Measurements from ENCODE around the gene GRIK4.

Gene GRIK4

GRCh38 chr11:120704256-120704750 is 192.8 kb downstream of the GRIK4 start:
- no peak overlapping the region for H3K9ac ChIP-seq (ENCODE audit: low read depth, low read length)
- no peaks in the 10 kb centered on the region for H3K9me3 ChIP-seq (ENCODE audit: insufficient read depth, low read depth, low read length)
- H3K4me1 ChIP-seq (ENCODE audit: insufficient read depth, low read length) = no peaks in the 10 kb centered on the region
- H3K36me3 ChIP-seq (ENCODE audit: insufficient read depth, low read length) = no peaks in the 10 kb centered on the region
- WGBS = 88% methylated on average over 4 of the region's 4 CpGs
- no peak overlapping the region for H3K27ac ChIP-seq (ENCODE audit: low read depth, low read length)
- no peaks in the 10 kb centered on the region for H3K27me3 ChIP-seq (ENCODE audit: insufficient read depth, low read length)
- H3K4me3 ChIP-seq (ENCODE audit: low read length) = no peak overlapping the region

GRCh38 chr11:120706257-120706656 is 194.7 kb downstream of the GRIK4 start:
- H3K4me1 ChIP-seq (ENCODE audit: insufficient read depth, low read length) = peaks cover 14% of the 10 kb centered on the region
- no peak overlapping the region for H3K4me3 ChIP-seq (ENCODE audit: low read length)
- no peaks in the 10 kb centered on the region for H3K9me3 ChIP-seq (ENCODE audit: insufficient read depth, low read depth, low read length)
- 88% methylated on average over 5 of the region's 5 CpGs for WGBS
- no peak overlapping the region for H3K9ac ChIP-seq (ENCODE audit: low read depth, low read length)
- H3K27me3 ChIP-seq (ENCODE audit: insufficient read depth, low read length) = no peaks in the 10 kb centered on the region
- no peak overlapping the region for H3K27ac ChIP-seq (ENCODE audit: low read depth, low read length)
- no peaks in the 10 kb centered on the region for H3K36me3 ChIP-seq (ENCODE audit: insufficient read depth, low read length)

- H3K4me1 ChIP-seq (ENCODE audit: insufficient read depth, low read length) = peaks cover 15% of the 10 kb centered on the region
- H3K27ac ChIP-seq (ENCODE audit: low read depth, low read length) = no peak overlapping the region
- H3K27me3 ChIP-seq (ENCODE audit: insufficient read depth, low read length) = no peaks in the 10 kb centered on the region
- WGBS = 92% methylated on average over 4 of the region's 4 CpGs
- H3K9me3 ChIP-seq (ENCODE audit: insufficient read depth, low read depth, low read length) = no peaks in the 10 kb centered on the region
- no peak overlapping the region for H3K4me3 ChIP-seq (ENCODE audit: low read length)
- no peak overlapping the region for H3K9ac ChIP-seq (ENCODE audit: low read depth, low read length)
- no peaks in the 10 kb centered on the region for H3K36me3 ChIP-seq (ENCODE audit: insufficient read depth, low read length)
Observed at GRCh38 chr11:120707098-120707497, 195.6 kb downstream of the GRIK4 start.

GRCh38 chr11:120707663-120708062 is 196.1 kb downstream of the GRIK4 start:
- Histone ChIP-seq H3K36me3 (ENCODE audit: insufficient read depth, low read length) (no peaks in the 10 kb centered on the region), H3K27ac (ENCODE audit: low read depth, low read length) (no peak overlapping the region), H3K4me3 (ENCODE audit: low read length) (no peak overlapping the region), H3K4me1 (ENCODE audit: insufficient read depth, low read length) (peaks cover 15% of the 10 kb centered on the region), H3K9me3 (ENCODE audit: insufficient read depth, low read depth, low read length) (no peaks in the 10 kb centered on the region), H3K27me3 (ENCODE audit: insufficient read depth, low read length) (no peaks in the 10 kb centered on the region), H3K9ac (ENCODE audit: low read depth, low read length) (no peak overlapping the region)
- WGBS = 89% methylated on average over 2 of the region's 2 CpGs

- H3K9ac ChIP-seq (ENCODE audit: low read depth, low read length) = no peak overlapping the region
- H3K36me3 ChIP-seq (ENCODE audit: insufficient read depth, low read length) = no peaks in the 10 kb centered on the region
Observed at GRCh38 chr11:120708511-120709183, 197.1 kb downstream of the GRIK4 start.

GRCh38 chr11:120709808-120710207 is 198.3 kb downstream of the GRIK4 start:
- no peak overlapping the region for H3K4me3 ChIP-seq (ENCODE audit: low read length)
- H3K27ac ChIP-seq (ENCODE audit: low read depth, low read length) = no peak overlapping the region
- no peaks in the 10 kb centered on the region for H3K36me3 ChIP-seq (ENCODE audit: insufficient read depth, low read length)
- no peaks in the 10 kb centered on the region for H3K9me3 ChIP-seq (ENCODE audit: insufficient read depth, low read depth, low read length)
- 94% methylated on average over 10 of the region's 10 CpGs for WGBS
- H3K27me3 ChIP-seq (ENCODE audit: insufficient read depth, low read length) = no peaks in the 10 kb centered on the region
- H3K4me1 ChIP-seq (ENCODE audit: insufficient read depth, low read length) = peaks cover 15% of the 10 kb centered on the region
- no peak overlapping the region for H3K9ac ChIP-seq (ENCODE audit: low read depth, low read length)

More at GRCh38 chr11:120708511-120709183, 197.1 kb downstream of the GRIK4 start:
- Histone ChIP-seq H3K4me1 (ENCODE audit: insufficient read depth, low read length) (peaks cover 15% of the 10 kb centered on the region), H3K27ac (ENCODE audit: low read depth, low read length) (no peak overlapping the region), H3K27me3 (ENCODE audit: insufficient read depth, low read length) (no peaks in the 10 kb centered on the region), H3K4me3 (ENCODE audit: low read length) (no peak overlapping the region), H3K9me3 (ENCODE audit: insufficient read depth, low read depth, low read length) (no peaks in the 10 kb centered on the region)
- WGBS = 85% methylated on average over 11 of the region's 11 CpGs

GRCh38 chr11:120710354-120711131 is 199.0 kb downstream of the GRIK4 start:
- Histone ChIP-seq H3K9ac (ENCODE audit: low read depth, low read length) (no peak overlapping the region), H3K36me3 (ENCODE audit: insufficient read depth, low read length) (no peaks in the 10 kb centered on the region), H3K9me3 (ENCODE audit: insufficient read depth, low read depth, low read length) (no peaks in the 10 kb centered on the region), H3K27ac (ENCODE audit: low read depth, low read length) (peak overlapping the region; percentile 10; the same call in 1 of the 2 replicates), H3K27me3 (ENCODE audit: insufficient read depth, low read length) (no peaks in the 10 kb centered on the region), H3K4me1 (ENCODE audit: insufficient read depth, low read length) (peaks cover 17% of the 10 kb centered on the region), H3K4me3 (ENCODE audit: low read length) (no peak overlapping the region)
- 33% methylated on average over 13 of the region's 13 CpGs for WGBS

GRCh38 chr11:120712014-120712413 is 200.5 kb downstream of the GRIK4 start:
- 95% methylated on average over 6 of the region's 6 CpGs for WGBS
- H3K9me3 ChIP-seq (ENCODE audit: insufficient read depth, low read depth, low read length) = no peaks in the 10 kb centered on the region
- no peaks in the 10 kb centered on the region for H3K36me3 ChIP-seq (ENCODE audit: insufficient read depth, low read length)
- H3K27me3 ChIP-seq (ENCODE audit: insufficient read depth, low read length) = no peaks in the 10 kb centered on the region
- H3K4me1 ChIP-seq (ENCODE audit: insufficient read depth, low read length) = peaks cover 19% of the 10 kb centered on the region
- no peak overlapping the region for H3K27ac ChIP-seq (ENCODE audit: low read depth, low read length)
- no peak overlapping the region for H3K4me3 ChIP-seq (ENCODE audit: low read length)
- H3K9ac ChIP-seq (ENCODE audit: low read depth, low read length) = no peak overlapping the region

- Histone ChIP-seq H3K9me3 (ENCODE audit: insufficient read depth, low read depth, low read length) (no peaks in the 10 kb centered on the region), H3K27ac (ENCODE audit: low read depth, low read length) (no peak overlapping the region), H3K36me3 (ENCODE audit: insufficient read depth, low read length) (no peaks in the 10 kb centered on the region), H3K4me3 (ENCODE audit: low read length) (no peak overlapping the region), H3K4me1 (ENCODE audit: insufficient read depth, low read length) (peaks cover 19% of the 10 kb centered on the region), H3K27me3 (ENCODE audit: insufficient read depth, low read length) (no peaks in the 10 kb centered on the region), H3K9ac (ENCODE audit: low read depth, low read length) (no peak overlapping the region)
- 90% methylated on average over 4 of the region's 4 CpGs for WGBS
Observed at GRCh38 chr11:120712881-120713280, 201.3 kb downstream of the GRIK4 start.

GRCh38 chr11:120713296-120713695 is 201.7 kb downstream of the GRIK4 start:
- H3K27me3 ChIP-seq (ENCODE audit: insufficient read depth, low read length) = no peaks in the 10 kb centered on the region
- H3K4me1 ChIP-seq (ENCODE audit: insufficient read depth, low read length) = peaks cover 19% of the 10 kb centered on the region
- 81% methylated on average over 5 of the region's 5 CpGs for WGBS
- H3K4me3 ChIP-seq (ENCODE audit: low read length) = no peak overlapping the region
- H3K36me3 ChIP-seq (ENCODE audit: insufficient read depth, low read length) = no peaks in the 10 kb centered on the region
- no peaks in the 10 kb centered on the region for H3K9me3 ChIP-seq (ENCODE audit: insufficient read depth, low read depth, low read length)
- no peak overlapping the region for H3K9ac ChIP-seq (ENCODE audit: low read depth, low read length)
- no peak overlapping the region for H3K27ac ChIP-seq (ENCODE audit: low read depth, low read length)

- Histone ChIP-seq H3K9me3 (ENCODE audit: insufficient read depth, low read depth, low read length) (no peaks in the 10 kb centered on the region), H3K9ac (ENCODE audit: low read depth, low read length) (no peak overlapping the region), H3K4me3 (ENCODE audit: low read length) (no peak overlapping the region), H3K27me3 (ENCODE audit: insufficient read depth, low read length) (no peaks in the 10 kb centered on the region), H3K36me3 (ENCODE audit: insufficient read depth, low read length) (no peaks in the 10 kb centered on the region), H3K27ac (ENCODE audit: low read depth, low read length) (no peak overlapping the region), H3K4me1 (ENCODE audit: insufficient read depth, low read length) (peaks cover 26% of the 10 kb centered on the region)
- 86% methylated on average over 3 of the region's 3 CpGs for WGBS
Observed at GRCh38 chr11:120714438-120714837, 202.9 kb downstream of the GRIK4 start.

Data from HUES64 (cell line).